HG03064 (cell line): ENCODE results near the gene STOML2.

ENCODE experiments used
- ATAC-seq: cut with Tn5 transposase; IDR thresholded peaks from one replicate; pipeline ENCODE4 v1.9.1; 2021; ENCODE audit warnings: low read depth; ENCODE audit not compliant: unreplicated experiment

Gene STOML2

GRCh38 chr9:35074141-35074540, 28.8 kb downstream of the STOML2 start:
- ATAC-seq, result no peak

GRCh38 chr9:35073279-35073612, 29.7 kb downstream of the STOML2 start:
- no peak for ATAC-seq

GRCh38 chr9:35072461-35073278, 30.3 kb downstream of the STOML2 start, which contains the start of gene VCP:
Gene VCP, minus strand, starts transcription at chr9:35072625. Its CDS starts 272 bp downstream, at chr9:35072353.
- ATAC-seq, result peak; percentile 78

- peak; percentile 48 for ATAC-seq
These were observed 31.0 kb downstream of the STOML2 start for GRCh38 chr9:35071814-35072460.

GRCh38 chr9:35070823-35071813, 31.8 kb downstream of the STOML2 start:
- ATAC-seq, result no peak

- no peak for ATAC-seq
These were observed 33.9 kb downstream of the STOML2 start for GRCh38 chr9:35069020-35069419.

GRCh38 chr9:35067056-35067455, 35.9 kb downstream of the STOML2 start:
- ATAC-seq, result no peak

GRCh38 chr9:35060548-35061207, 42.3 kb downstream of the STOML2 start:
- no peak for ATAC-seq

- no peak for ATAC-seq
These were observed 43.5 kb downstream of the STOML2 start for GRCh38 chr9:35059438-35059837.

GRCh38 chr9:35057271-35057620, 45.7 kb downstream of the STOML2 start:
- no peak for ATAC-seq

- ATAC-seq, result no peak
These were observed 46.2 kb downstream of the STOML2 start for GRCh38 chr9:35056571-35057270.

- no peak for ATAC-seq
These were observed 47.9 kb downstream of the STOML2 start for GRCh38 chr9:35054871-35055644.

- ATAC-seq, result no peak
These were observed 48.6 kb downstream of the STOML2 start for GRCh38 chr9:35054185-35054835.

GRCh38 chr9:35051069-35051967, 51.6 kb downstream of the STOML2 start:
- ATAC-seq, result no peak
